ENCODE results near the gene IFNGR2. TPM values are rescaled to one million over a fixed set of nuclear protein-coding genes. Genes with fewer than 3 reads are reported as not detected.

Gene IFNGR2
- total and polyA plus RNA-seq, 2 of the 13 experiments (the other 11 are each of a cell fraction or from before 2014, with no cell fraction given): 61.3 to 117 TPM

- TF ChIP-seq ZNF407 (CRISPR knock-in tag; IDR thresholded peaks at IDR 0.05; ENCODE audit: not compliant biosample characterization) (peak; percentile 4), IKZF1 (IDR thresholded peaks at IDR 0.05) (no peak), CBX1 (IDR thresholded peaks at IDR 0.05; ENCODE audit: low read depth) (no peak), NFAT5 (CRISPR knock-in tag; IDR thresholded peaks at IDR 0.05) (peak; percentile 23; the same call in 1 of the 2 replicates), LCORL (IDR thresholded peaks at IDR 0.05) (no peak), LCORL (CRISPR knock-in tag; IDR thresholded peaks at IDR 0.05) (no peak), HIC2 (CRISPR knock-in tag; IDR thresholded peaks at IDR 0.05; ENCODE audit: low read depth) (no peak), ZNF513 (CRISPR knock-in tag; conservative IDR thresholded peaks at IDR 0.05) (no peak), BRCA1 (CRISPR knock-in tag; IDR thresholded peaks at IDR 0.05) (peak; percentile 49; the same call in 1 of the 2 replicates), ZNF292 (CRISPR knock-in tag; IDR thresholded peaks at IDR 0.05; ENCODE audit: borderline replicate concordance, low read depth) (0 out of 2 replicates have a peak, but pooled peaks have one; percentile 33), KDM5A (IDR thresholded peaks at IDR 0.05; ENCODE audit: borderline replicate concordance, low read length) (no peak; the same call in none of the 2 replicates)
Measured at GRCh38 chr21:33479679-33480480, 76.7 kb downstream of the IFNGR2 start, which contains the start of gene TMEM50B (continued).

Measured in HepG2 (cell line).